HEK293 (cell line): Measurements from ENCODE around the gene KLHDC4.

Experiments used
- BCL11B ChIP-seq: fragments of 450-650 bp; formaldehyde crosslinking; IDR thresholded peaks from 2 replicates; pipeline ENCODE4 v1.5.1; 2016; ENCODE audit warnings: low read depth, missing biosample characterization, missing genetic modification characterization
- CTCF ChIP-seq: fragments of 450-650 bp; formaldehyde crosslinking; IDR thresholded peaks from 2 replicates; pipeline ENCODE4 v1.5.1; 2016; ENCODE audit warnings: missing biosample characterization, missing genetic modification characterization
- KLF17 ChIP-seq: fragments of 450-650 bp; formaldehyde crosslinking; IDR thresholded peaks from 2 replicates; pipeline ENCODE4 v1.5.1; 2016; ENCODE audit warnings: missing biosample characterization, missing genetic modification characterization
- KLF7 ChIP-seq: fragments of 450-650 bp; formaldehyde crosslinking; IDR thresholded peaks from 2 replicates; pipeline ENCODE4 v1.5.1; 2016; ENCODE audit warnings: missing biosample characterization, missing genetic modification characterization, borderline replicate concordance
- KLF9 ChIP-seq: fragments of 450-650 bp; formaldehyde crosslinking; IDR thresholded peaks from 2 replicates; pipeline ENCODE4 v1.5.1; 2016; ENCODE audit warnings: missing biosample characterization, missing genetic modification characterization, low read depth
- MEIS1 ChIP-seq: sonication (generic); formaldehyde crosslinking; IDR thresholded peaks from 2 replicates; pipeline ENCODE4 v1.8.1; 2022; ENCODE audit warnings: missing genetic modification reagents, mild to moderate bottlenecking, borderline replicate concordance
- ZBTB21 ChIP-seq: fragments of 450-650 bp; formaldehyde crosslinking; IDR thresholded peaks from 2 replicates; pipeline ENCODE4 v1.5.1; 2017; ENCODE audit warnings: missing biosample characterization, missing genetic modification characterization
- ZBTB48 ChIP-seq: fragments of 450-650 bp; formaldehyde crosslinking; IDR thresholded peaks from 2 replicates; pipeline ENCODE4 v1.5.1; 2016; ENCODE audit warnings: missing biosample characterization, missing genetic modification characterization
- ZBTB6 ChIP-seq: fragments of 450-650 bp; formaldehyde crosslinking; IDR thresholded peaks from 2 replicates; pipeline ENCODE4 v1.5.1; 2017; ENCODE audit warnings: missing biosample characterization, missing genetic modification characterization
- ZNF10 ChIP-seq: fragments of 450-650 bp; formaldehyde crosslinking; IDR thresholded peaks from 2 replicates; pipeline ENCODE4 v1.5.1; 2017; ENCODE audit warnings: missing biosample characterization, missing genetic modification characterization
- ZNF24 ChIP-seq: fragments of 450-650 bp; formaldehyde crosslinking; IDR thresholded peaks from 2 replicates; pipeline ENCODE4 v1.5.1; 2016; ENCODE audit warnings: missing biosample characterization, missing genetic modification characterization
- ZNF398 ChIP-seq: fragments of 450-650 bp; formaldehyde crosslinking; IDR thresholded peaks from 2 replicates; pipeline ENCODE4 v1.5.1; 2017; ENCODE audit warnings: missing biosample characterization, missing genetic modification characterization
- ZNF513 ChIP-seq: fragments of 450-650 bp; IDR thresholded peaks from 2 replicates; pipeline ENCODE4 v1.5.1; 2018; ENCODE audit warnings: missing biosample characterization, missing genetic modification characterization
- ZNF558 ChIP-seq: fragments of 450-650 bp; formaldehyde crosslinking; IDR thresholded peaks from 2 replicates; pipeline ENCODE4 v1.5.1; 2016; ENCODE audit warnings: missing biosample characterization, missing genetic modification characterization
- ZNF600 ChIP-seq: fragments of 450-650 bp; formaldehyde crosslinking; IDR thresholded peaks from 2 replicates; pipeline ENCODE4 v1.5.1; 2016; ENCODE audit warnings: missing biosample characterization, missing genetic modification characterization
- ZNF670 ChIP-seq: fragments of 450-650 bp; formaldehyde crosslinking; IDR thresholded peaks from 2 replicates; pipeline ENCODE4 v1.5.1; 2016; ENCODE audit warnings: missing biosample characterization, missing genetic modification characterization, low read depth
- ZNF843 ChIP-seq: fragments of 450-650 bp; formaldehyde crosslinking; IDR thresholded peaks from 2 replicates; pipeline ENCODE4 v1.5.1; 2016; ENCODE audit warnings: missing biosample characterization, missing genetic modification characterization
- TF ChIP-seq, protein P1 (sequence below): fragments of 450-650 bp; formaldehyde crosslinking; IDR thresholded peaks from 2 replicates; pipeline ENCODE4 v1.5.1; 2016; ENCODE audit warnings: missing biosample characterization, missing genetic modification characterization
- TF ChIP-seq, protein P2 (sequence below): fragments of 450-650 bp; formaldehyde crosslinking; IDR thresholded peaks from 2 replicates; pipeline ENCODE4 v1.5.1; 2016; ENCODE audit warnings: missing biosample characterization, missing genetic modification characterization
- TF ChIP-seq, protein P3 (sequence below): fragments of 450-650 bp; formaldehyde crosslinking; conservative IDR thresholded peaks from 2 replicates; pipeline ENCODE4 v1.5.1; 2016; ENCODE audit warnings: low read depth, missing biosample characterization, missing genetic modification characterization
- TF ChIP-seq, protein P4 (sequence below): fragments of 450-650 bp; formaldehyde crosslinking; IDR thresholded peaks from 2 replicates; pipeline ENCODE4 v1.5.1; 2017; ENCODE audit warnings: missing biosample characterization, missing genetic modification characterization

KLHDC4 gene

DNA sequence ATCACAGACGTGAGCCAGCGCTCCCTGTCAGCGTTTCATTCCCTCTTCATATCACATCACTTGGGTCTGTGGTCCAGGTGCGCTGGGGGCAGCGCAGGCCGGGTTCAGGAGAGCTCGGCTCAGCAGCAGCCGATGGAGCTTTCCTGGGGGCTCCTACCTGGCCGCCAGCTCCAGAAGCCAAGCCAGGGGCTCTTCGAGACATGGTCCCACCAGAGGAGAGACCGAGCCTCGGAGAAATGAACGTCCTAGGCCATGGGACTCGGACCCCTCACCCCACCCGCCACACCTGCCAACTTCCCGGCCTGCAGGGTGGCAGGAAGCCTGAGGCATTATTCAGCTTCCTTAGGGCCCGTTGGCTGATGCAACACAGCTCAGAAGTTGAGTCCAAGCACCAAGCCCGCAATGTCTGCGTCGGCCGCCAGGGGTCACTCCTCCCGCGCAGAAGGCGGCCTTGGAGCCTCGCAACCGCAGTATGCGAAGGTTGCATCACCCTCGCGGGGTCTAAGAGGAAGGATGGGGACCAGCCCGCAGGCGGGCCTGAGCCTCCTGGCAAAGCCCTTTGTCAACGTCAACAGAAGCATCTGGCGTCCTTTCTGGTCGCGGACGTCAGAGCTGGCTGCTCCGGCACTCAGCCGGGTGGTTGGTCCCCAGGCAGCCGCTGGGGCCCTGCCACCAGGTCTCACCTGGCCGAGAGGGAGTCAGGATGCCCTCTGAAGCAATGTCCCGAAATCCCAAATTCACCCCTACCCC is 13.2 kb upstream of the KLHDC4 start (continued):
- TF ChIP-seq ZBTB21 (tag by site-specific recombination) (peak; percentile 86), ZNF398 (tag by site-specific recombination) (peak; percentile 30), ZNF558 (peak; percentile 26; the same call in 1 of the 2 replicates), KLF9 (tag by site-specific recombination) (peak; percentile 29; the same call in 1 of the 2 replicates), ZNF843 (tag by site-specific recombination) (peak; percentile 35; the same call in 1 of the 2 replicates), ZBTB48 (peak; percentile 63; the same call in 1 of the 2 replicates), BCL11B (tag by site-specific recombination) (no peak; the same call in 1 of the 2 replicates), ZNF600 (tag by site-specific recombination) (0 out of 2 replicates have a peak, but pooled peaks have one; percentile 15), ZBTB6 (0 out of 2 replicates have a peak, but pooled peaks have one; percentile 10), MEIS1 (CRISPR knock-in tag) (peak; percentile 26; the same call in 1 of the 2 replicates), ZNF513 (tag by site-specific recombination) (peak; percentile 63; the same call in 1 of the 2 replicates), ZNF24 (tag by site-specific recombination) (peak; percentile 81; the same call in 1 of the 2 replicates), KLF17 (tag by site-specific recombination) (peak; percentile 85), ZNF10 (tag by site-specific recombination) (no peak), KLF7 (tag by site-specific recombination) (no peak), ZNF670 (no peak), CTCF (peak; percentile 99)
- TF ChIP-seq, protein P1, sequence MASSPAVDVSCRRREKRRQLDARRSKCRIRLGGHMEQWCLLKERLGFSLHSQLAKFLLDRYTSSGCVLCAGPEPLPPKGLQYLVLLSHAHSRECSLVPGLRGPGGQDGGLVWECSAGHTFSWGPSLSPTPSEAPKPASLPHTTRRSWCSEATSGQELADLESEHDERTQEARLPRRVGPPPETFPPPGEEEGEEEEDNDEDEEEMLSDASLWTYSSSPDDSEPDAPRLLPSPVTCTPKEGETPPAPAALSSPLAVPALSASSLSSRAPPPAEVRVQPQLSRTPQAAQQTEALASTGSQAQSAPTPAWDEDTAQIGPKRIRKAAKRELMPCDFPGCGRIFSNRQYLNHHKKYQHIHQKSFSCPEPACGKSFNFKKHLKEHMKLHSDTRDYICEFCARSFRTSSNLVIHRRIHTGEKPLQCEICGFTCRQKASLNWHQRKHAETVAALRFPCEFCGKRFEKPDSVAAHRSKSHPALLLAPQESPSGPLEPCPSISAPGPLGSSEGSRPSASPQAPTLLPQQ (tag by site-specific recombination) = peak; percentile 95
- TF ChIP-seq, protein P2, sequence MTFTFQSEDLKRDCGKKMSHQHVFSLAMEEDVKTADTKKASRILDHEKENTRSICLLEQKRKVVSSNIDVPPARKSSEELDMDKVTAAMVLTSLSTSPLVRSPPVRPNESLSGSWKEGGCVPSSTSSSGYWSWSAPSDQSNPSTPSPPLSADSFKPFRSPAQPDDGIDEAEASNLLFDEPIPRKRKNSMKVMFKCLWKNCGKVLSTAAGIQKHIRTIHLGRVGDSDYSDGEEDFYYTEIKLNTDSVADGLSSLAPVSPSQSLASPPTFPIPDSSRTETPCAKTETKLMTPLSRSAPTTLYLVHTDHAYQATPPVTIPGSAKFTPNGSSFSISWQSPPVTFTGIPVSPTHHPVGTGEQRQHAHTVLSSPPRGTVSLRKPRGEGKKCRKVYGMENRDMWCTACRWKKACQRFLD (tag by site-specific recombination) = no peak
- TF ChIP-seq, protein P3, sequence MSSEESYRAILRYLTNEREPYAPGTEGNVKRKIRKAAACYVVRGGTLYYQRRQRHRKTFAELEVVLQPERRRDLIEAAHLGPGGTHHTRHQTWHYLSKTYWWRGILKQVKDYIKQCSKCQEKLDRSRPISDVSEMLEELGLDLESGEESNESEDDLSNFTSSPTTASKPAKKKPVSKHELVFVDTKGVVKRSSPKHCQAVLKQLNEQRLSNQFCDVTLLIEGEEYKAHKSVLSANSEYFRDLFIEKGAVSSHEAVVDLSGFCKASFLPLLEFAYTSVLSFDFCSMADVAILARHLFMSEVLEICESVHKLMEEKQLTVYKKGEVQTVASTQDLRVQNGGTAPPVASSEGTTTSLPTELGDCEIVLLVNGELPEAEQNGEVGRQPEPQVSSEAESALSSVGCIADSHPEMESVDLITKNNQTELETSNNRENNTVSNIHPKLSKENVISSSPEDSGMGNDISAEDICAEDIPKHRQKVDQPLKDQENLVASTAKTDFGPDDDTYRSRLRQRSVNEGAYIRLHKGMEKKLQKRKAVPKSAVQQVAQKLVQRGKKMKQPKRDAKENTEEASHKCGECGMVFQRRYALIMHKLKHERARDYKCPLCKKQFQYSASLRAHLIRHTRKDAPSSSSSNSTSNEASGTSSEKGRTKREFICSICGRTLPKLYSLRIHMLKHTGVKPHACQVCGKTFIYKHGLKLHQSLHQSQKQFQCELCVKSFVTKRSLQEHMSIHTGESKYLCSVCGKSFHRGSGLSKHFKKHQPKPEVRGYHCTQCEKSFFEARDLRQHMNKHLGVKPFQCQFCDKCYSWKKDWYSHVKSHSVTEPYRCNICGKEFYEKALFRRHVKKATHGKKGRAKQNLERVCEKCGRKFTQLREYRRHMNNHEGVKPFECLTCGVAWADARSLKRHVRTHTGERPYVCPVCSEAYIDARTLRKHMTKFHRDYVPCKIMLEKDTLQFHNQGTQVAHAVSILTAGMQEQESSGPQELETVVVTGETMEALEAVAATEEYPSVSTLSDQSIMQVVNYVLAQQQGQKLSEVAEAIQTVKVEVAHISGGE (tag by site-specific recombination) = 0 out of 2 replicates have a peak, but pooled peaks have one; percentile 31
- TF ChIP-seq, protein P4, sequence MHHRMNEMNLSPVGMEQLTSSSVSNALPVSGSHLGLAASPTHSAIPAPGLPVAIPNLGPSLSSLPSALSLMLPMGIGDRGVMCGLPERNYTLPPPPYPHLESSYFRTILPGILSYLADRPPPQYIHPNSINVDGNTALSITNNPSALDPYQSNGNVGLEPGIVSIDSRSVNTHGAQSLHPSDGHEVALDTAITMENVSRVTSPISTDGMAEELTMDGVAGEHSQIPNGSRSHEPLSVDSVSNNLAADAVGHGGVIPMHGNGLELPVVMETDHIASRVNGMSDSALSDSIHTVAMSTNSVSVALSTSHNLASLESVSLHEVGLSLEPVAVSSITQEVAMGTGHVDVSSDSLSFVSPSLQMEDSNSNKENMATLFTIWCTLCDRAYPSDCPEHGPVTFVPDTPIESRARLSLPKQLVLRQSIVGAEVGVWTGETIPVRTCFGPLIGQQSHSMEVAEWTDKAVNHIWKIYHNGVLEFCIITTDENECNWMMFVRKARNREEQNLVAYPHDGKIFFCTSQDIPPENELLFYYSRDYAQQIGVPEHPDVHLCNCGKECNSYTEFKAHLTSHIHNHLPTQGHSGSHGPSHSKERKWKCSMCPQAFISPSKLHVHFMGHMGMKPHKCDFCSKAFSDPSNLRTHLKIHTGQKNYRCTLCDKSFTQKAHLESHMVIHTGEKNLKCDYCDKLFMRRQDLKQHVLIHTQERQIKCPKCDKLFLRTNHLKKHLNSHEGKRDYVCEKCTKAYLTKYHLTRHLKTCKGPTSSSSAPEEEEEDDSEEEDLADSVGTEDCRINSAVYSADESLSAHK (tag by site-specific recombination) = peak; percentile 76
